GM21717 (cell line): ENCODE data around the gene EMC8.
A peak's percentile ranks its signal among the peaks of the same experiment; 100 is the strongest.
"Not testable (repeated sequence)": the region's sequence is repeated elsewhere in the genome, so short reads cannot be mapped to it uniquely, and the experiment has no call there.

Experiments used
- ATAC-seq: cut with Tn5 transposase; IDR thresholded peaks from one replicate; pipeline ENCODE4 v1.9.1; 2021; ENCODE audit warnings: mild to moderate bottlenecking, moderate library complexity; ENCODE audit not compliant: unreplicated experiment

EMC8 gene

GRCh38 chr16:85799497-85800320, at the start of gene EMC8, which contains the start of gene COX4I1:
TSS of gene EMC8 (minus strand) at chr16:85799544. CDS start at chr16:85799295, 249 bp downstream.
TSS of gene COX4I1 (plus strand) at chr16:85799695. CDS start at chr16:85801206, 1,511 bp downstream.
- ATAC-seq: peak; percentile 79

GRCh38 chr16:85848986-85849385, 49.6 kb upstream of the EMC8 start:
- no peak for ATAC-seq

- ATAC-seq: no peak
These were observed 48.6 kb upstream of the EMC8 start for GRCh38 chr16:85847681-85848601.

- ATAC-seq: no peak
These were observed 47.7 kb upstream of the EMC8 start for GRCh38 chr16:85847036-85847435.

GRCh38 chr16:85846461-85846860, 47.1 kb upstream of the EMC8 start:
- ATAC-seq: no peak

- no peak for ATAC-seq
These were observed 45.9 kb upstream of the EMC8 start for GRCh38 chr16:85845266-85845665.

GRCh38 chr16:85844786-85845185, 45.4 kb upstream of the EMC8 start:
- ATAC-seq: no peak

- no peak for ATAC-seq
These were observed 44.8 kb upstream of the EMC8 start for GRCh38 chr16:85844169-85844481.

- ATAC-seq: no peak
These were observed 44.3 kb upstream of the EMC8 start for GRCh38 chr16:85843471-85844168.

- ATAC-seq: no peak
These were observed 43.5 kb upstream of the EMC8 start for GRCh38 chr16:85842848-85843247.

GRCh38 chr16:85842435-85842834, 43.1 kb upstream of the EMC8 start:
- no peak for ATAC-seq

- no peak for ATAC-seq
These were observed 41.5 kb upstream of the EMC8 start for GRCh38 chr16:85840801-85841200.

- ATAC-seq: no peak
These were observed 41.1 kb upstream of the EMC8 start for GRCh38 chr16:85840395-85840794.

GRCh38 chr16:85839681-85840240, 40.4 kb upstream of the EMC8 start:
- ATAC-seq: no peak

- no peak for ATAC-seq
These were observed 39.7 kb upstream of the EMC8 start for GRCh38 chr16:85838876-85839585.

GRCh38 chr16:85838381-85838780, 39.0 kb upstream of the EMC8 start:
- ATAC-seq: no peak

GRCh38 chr16:85837654-85838053, 38.3 kb upstream of the EMC8 start:
- ATAC-seq: not testable (repeated sequence)

GRCh38 chr16:85836706-85837582, 37.6 kb upstream of the EMC8 start:
- ATAC-seq: no peak

GRCh38 chr16:85835956-85836705, 36.8 kb upstream of the EMC8 start:
- no peak for ATAC-seq
